GM19324 (cell line): ENCODE results near the gene NEUROD2.
"Not testable (repeated sequence)": the region's sequence is repeated elsewhere in the genome, so short reads cannot be mapped to it uniquely, and the experiment has no call there.

Experiments
- ATAC-seq: cut with Tn5 transposase; IDR thresholded peaks from one replicate; pipeline ENCODE4 v1.9.1; 2021; ENCODE audit warnings: mild to moderate bottlenecking, moderate library complexity; ENCODE audit not compliant: unreplicated experiment, low FRiP score

The NEUROD2 gene

DNA sequence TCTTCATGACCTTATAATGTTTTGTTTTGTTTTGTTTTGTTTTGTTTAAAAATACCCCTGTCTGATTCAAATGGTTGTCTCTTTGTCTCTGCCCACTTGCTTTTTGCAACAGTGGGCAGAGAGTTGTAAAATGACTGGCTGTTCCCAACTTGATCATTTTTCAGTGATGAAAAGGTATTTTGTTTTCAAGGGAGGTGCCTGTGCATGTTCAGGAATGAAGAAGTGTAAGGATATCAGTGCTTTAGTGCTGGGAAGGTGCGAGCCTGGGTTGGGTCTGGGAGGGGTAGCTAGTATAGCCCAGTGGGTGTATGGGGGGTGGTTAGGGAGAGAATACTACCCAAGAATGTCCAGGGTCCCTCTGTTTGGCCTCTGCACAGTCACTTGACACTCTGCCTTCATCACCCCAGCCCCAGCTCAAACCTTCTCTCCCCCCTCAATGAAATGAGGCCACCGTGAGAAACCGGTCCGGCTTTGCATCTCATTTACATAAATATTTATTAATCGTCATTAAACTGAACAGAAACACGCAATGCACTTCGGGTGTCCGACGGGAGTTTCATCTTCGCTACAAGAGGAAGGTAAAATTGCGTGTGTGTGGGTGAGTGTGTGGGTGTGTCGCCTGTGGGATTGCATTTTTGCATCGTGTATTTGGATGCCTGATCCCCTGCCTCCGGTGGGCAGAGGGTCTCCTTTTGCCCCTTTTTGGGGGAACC lies 4.3 kb downstream of the NEUROD2 start:
- ATAC-seq: no peak

DNA sequence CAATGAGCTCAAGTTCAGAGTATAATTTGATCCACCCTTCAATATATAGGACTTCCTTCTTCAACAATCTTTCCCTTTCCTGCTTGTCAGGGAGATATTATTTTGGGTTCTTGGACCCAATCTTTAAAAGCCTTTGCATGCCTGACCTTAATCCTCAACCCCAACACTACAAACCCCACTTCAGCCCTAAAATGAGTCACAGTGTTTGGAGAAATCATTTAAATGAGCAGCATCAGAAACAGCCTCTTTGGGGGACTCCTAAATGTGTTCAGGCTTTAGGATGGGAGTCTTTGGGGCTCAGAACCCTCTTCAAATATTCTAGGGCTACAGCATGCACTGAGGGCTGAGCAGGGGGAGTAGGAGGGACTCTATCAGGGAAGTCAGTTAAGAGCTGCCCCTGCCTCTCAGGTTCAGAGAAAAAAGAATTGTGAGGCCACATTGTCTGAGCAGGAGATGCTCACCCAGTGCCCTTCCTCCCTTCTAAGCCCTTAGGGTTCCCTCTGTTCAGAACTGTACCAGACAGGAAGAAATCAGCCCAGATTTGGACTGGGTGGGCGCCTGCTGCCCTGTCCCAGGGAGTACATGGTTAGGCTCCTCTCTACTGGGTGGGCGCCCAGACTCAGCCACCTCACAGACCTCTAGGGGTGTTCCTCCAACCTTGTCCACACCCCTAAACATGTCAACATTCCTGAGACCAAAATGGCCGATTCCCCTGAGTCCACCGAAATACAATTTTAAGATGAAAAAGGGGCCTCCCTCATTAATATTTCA lies 5.0 kb downstream of the NEUROD2 start:
- no peak for ATAC-seq

DNA sequence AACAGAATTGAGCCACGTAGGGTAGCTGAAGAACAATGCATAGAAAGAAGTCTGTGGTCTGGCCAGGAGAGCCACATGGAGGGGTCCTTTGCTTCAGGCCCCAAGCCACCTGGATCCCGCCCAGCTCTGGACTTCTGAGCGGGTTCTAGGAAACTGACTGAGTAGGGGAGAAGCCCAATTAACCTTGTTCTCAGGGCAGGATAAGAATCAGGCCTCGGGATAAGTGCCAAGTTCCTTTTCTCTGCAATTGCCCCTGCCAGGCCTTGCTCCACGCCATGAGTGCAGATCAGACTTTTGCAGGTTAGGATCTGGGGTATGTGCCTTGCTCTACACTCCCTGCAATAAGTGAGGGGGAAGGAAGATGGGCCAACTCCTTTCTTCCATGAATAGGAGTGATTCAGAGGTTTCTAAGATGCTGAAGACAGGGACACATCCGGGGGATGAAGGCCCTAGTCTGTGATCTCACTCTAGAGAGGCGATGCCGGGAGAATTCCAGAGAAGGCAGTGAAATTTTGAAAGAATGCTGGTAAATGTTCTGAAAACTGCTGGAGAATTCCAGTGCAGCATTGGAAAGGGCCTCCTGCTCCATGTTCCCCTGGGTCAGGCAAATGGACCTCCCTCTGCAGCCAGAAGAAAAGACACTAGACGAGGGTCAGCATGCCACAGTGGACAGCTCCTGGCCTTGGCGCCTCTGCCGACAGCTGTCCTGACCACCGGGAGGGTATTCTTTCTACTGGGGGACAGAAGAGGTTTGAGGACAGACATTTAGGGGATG lies 5.8 kb downstream of the NEUROD2 start:
- ATAC-seq: no peak

DNA sequence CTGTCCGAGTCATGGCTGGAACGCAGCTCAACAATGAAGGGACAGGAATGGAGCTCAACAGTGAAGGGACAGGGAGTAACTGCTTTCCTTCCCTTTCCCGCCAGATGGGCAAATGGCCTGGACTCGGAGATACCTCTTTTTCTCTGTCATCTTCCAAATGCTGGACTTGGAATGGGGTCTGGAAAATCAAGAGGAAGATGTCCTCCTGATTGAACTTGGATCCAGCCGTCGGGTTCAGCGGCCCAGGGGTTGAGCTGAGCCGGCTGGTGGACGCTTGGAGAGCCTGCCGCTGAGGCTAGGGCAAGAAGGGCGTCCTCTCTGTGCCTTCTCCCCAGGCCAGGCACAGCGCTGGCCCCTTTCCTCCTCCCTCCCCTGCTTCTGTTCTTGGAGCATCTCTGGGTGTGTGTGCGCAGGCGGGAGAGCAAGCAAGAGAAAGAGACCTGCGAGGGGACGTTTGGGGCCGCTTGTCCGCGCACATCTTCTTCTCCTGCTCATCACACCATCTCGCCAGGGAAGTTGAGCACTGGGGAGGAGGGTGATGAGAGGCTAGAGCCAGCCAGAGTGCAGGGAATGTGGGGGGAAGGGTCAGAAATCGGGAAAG lies 6.6 kb downstream of the NEUROD2 start:
- no peak for ATAC-seq

DNA sequence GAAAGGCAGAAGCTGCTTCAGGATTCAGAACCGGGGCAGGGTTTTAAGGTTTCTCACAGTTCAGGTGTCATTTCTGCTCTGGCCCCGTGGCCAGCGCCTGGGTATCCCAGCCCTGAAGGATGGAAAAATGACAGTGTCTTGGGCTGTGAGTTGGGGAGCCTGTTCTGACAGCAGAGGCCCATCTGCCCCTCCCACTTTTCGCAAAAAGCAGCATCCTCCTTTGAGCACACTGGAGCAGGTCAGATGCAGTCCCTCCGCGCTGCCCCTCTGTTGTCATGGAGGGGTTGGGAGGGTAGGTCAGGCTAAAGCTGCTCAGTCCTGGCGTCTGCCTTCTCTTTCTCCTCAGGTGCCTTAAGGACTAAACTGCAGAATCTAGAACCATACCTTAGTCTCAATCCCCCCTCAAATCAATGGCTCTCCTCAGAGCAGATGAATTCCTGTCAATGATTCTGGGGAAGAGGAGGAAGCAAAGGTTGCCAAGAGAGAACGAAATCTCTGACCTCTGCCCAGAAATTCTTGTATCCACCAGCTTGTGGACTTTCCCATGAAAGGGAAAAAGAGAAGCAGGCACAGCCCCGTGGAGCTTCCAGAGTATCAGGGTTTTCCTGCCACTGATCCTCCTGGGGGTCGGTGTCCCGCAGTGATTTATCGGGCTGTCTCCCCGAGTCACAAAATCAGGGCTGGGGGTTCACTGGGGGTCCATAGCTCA lies 7.3 kb downstream of the NEUROD2 start:
- ATAC-seq: no peak

DNA sequence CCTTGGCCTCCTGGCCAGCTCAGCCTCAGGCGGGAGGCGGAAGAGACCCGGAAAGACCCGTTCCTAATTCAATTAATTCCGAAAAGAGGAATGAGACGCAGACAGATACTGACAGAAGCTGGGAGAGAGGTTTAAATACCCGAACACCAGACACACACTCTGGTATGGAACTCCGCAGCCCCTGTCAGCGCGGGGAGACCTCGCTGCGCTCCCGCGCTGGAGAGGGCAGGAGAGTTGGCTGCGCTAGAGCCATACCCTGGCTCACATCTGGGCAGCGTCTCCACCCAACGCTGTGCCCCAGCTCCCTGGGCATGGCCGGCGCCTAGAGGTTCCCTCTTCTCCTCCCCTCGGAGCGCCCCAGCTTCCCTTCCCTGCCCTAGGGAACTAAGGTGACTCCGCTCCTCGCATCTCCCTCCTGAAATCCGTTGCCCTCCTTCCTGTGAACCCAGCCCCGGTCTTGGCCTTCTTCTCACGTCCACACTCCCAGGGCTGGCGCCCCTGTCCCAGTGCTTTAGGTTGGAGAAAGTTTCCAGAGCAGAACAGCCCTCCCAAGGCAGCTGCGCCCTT lies 8.0 kb downstream of the NEUROD2 start:
- no peak for ATAC-seq

DNA sequence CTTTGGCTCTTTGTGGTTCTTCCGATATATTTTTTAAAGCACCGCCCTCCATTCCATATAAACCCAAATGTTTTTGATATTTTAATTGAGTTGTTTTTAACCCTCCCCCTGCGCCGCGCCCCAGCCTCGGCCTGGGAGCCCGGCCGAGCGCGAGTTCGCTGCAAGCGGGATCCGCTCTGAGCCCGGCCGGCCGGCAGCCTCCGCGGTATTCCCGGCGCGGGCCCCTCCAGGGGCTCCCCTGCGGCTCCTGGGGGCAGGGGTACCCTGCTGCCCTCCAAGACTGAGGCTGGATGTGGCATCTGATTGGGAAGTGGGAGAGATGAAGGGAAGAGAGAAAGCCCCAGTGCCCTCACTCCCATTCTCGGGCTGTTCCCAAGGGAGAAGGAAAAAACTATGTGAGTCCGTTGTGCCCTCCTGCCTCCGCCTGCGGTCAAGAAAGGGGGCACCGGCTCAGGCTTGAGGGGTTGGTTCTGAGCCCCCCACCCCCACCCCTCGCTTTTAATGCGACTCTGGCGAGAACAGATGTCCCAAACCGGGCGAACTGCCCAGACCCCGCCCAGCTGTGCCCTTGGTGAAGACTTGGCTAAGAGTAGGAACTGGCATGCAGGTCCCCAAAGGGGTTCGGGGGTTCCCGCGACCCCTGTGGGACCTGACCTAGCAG lies 8.6 kb downstream of the NEUROD2 start:
- ATAC-seq: no peak

DNA sequence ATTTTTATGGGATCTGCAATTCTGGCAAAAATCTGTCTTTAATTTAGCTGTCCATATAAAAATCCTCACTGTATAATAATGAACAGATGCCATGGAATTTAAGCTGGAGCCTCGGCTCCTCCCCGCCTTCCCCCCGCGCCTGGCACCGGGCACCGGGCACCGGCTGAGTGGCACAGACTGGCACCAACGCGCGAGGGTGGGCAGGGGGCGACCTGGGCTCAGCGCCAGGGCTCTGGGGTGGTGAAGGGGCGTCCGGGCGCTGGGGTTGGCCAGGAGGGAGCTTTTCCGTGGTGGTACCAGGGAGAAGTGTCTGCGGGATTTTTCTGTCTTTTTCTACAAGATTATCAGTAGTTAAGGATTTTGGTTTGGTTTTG lies 9.1 kb downstream of the NEUROD2 start:
- no peak for ATAC-seq

DNA sequence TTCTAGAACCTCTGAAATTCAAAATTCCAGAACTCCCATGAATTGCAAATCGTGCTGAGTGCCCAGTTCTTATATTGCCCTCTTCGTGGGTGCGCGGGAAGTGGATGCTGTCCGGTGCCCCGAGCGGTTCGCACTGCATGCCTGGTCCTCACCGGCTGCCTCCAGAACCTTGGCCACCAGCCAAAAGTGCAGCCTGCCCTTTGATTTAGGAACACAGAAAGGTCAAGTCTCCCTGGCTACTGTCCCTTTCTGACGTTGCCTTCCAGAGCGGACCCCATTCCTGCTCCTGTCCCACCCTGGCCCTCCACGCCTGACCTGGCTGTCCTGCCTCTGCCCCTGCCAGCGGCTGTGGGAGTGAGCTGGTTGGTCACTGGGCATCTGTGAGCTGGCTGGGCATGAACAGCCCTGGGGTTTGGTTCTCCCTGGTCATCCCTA lies 9.7 kb downstream of the NEUROD2 start:
- ATAC-seq: no peak

DNA sequence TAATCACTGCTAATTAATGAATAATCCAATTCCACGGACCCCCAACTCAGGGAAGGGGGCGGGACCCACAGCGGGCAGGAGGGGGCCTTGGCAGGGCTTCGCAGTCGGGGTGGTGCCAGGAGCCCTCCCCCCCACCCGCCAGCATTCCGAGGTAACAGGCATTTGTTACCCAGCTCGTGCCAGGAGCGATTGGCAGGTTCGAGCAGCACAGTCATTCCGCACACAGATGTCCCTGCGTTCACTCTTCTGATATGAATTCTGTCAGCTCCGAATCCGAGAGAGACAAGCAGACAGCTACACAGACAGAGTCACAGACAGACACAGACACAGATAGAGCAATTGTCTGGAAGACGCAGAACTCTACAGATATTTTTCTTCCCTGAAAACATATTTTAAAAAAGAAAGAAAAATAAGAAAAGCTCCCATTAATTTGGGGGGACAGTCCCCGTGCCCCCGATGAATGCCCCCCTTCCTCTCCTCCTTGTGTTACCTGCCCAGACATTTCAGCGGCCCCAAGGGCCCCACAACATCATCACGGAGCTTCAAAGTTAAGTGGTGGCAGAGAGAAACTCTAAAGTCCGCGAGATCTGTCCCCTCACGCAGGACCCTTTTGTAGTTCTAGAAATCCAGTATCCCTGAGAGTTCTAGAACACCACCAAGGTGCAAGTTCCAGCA lies 10.2 kb downstream of the NEUROD2 start:
- ATAC-seq: no peak

DNA sequence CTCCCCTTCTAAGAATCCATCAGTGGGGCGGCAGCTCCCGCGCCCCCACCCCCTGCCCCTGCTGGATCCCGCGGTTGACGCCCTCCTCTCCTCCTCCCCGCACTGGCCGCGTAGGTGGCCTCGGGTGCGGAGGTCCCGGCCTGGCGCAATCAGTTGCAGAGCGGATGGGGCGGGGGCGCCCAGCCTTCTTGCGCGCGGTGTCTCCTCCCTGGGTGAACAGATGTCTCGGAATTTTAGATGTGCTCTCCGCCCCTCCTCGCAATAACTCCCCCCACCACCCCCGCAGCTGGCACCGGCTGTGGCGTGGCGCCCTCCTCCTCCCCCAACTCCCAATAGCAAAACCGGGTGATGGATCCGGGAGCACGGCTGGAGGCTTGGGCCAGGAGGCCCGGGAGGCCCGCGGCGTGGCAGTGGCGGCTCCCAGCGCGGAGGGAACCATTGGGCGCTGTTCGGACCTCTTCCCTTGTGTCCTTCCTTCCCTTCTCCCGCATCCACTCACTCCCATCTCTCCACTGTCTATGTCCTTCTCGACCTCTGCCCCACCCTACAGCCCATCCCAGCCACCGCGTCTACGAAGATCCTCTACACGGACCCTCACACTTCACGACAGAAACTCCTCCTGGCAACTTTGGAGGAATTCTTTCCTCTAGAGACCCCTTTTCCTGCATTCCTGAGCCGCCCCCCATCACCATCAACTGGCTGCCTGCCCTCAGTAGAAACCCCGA lies 11.0 kb downstream of the NEUROD2 start:
- no peak for ATAC-seq

DNA sequence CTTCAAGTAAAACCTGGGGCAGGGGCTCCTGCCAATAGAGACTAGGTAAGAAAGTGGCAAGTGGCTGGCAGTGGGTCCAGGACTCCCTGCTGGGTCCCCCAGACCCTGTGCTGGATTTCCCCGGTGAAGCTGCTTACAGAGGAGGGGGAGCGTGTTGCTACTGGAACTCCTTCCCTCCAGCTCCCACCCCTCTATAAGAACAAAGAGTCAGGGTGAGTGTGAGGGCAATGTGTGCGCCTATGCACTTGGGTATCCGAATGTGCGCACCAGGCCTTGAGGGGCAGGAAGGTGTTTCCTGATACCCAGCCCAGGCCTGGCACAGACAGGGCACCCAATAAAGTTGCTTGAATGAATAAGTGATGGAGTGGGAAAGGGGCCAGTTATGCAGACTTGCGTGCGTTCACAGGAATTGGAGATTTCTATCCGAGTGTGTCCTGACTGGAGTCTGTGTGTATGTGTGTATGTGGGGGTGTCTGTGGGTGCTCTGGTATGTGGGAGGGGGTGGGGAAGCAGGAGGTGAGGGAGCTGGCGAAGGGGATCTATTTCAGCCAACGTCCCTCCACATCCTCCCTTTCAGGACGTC lies 11.7 kb downstream of the NEUROD2 start:
- ATAC-seq: no peak

DNA sequence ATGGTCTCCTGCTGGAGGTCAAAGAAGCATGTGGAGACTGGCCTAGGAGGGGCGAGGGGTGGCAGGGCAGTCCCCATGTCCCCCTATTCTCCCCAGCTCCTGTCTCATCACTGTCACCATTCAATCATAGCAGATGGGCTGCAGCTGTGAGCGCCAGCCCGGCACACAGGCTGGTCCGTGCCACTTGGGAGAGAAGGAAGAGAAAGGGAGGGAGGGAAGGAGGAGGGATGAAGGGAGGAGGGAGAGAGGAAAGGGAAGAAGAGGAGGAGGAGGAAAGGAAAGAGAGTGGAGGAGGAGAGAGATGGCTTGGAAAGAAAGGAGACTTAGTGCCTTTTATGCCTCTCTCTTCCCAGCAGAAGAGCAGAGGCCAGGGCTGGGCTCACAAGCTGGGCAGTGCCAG lies 12.4 kb downstream of the NEUROD2 start:
- ATAC-seq: no peak

DNA sequence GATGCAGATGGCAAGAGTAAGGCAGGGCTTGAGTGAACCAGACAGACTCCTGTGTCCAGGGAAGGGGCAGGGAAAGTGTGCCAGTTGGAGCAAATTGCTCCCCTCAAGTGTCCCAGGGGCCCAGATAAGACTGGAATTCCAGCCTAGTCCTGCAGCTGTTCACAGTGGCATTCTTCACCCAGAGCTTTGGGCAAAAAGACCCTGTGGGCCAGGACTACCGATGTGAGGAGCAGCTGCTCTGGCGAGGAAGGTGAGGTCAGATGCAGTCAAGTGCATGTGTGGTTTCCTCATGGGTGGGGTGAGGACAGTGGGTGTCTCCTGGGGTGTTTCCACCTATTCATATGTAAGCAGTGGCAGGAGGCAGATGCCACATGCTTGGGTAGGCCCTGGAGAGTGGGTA lies 14.3 kb downstream of the NEUROD2 start:
- ATAC-seq: no peak

DNA sequence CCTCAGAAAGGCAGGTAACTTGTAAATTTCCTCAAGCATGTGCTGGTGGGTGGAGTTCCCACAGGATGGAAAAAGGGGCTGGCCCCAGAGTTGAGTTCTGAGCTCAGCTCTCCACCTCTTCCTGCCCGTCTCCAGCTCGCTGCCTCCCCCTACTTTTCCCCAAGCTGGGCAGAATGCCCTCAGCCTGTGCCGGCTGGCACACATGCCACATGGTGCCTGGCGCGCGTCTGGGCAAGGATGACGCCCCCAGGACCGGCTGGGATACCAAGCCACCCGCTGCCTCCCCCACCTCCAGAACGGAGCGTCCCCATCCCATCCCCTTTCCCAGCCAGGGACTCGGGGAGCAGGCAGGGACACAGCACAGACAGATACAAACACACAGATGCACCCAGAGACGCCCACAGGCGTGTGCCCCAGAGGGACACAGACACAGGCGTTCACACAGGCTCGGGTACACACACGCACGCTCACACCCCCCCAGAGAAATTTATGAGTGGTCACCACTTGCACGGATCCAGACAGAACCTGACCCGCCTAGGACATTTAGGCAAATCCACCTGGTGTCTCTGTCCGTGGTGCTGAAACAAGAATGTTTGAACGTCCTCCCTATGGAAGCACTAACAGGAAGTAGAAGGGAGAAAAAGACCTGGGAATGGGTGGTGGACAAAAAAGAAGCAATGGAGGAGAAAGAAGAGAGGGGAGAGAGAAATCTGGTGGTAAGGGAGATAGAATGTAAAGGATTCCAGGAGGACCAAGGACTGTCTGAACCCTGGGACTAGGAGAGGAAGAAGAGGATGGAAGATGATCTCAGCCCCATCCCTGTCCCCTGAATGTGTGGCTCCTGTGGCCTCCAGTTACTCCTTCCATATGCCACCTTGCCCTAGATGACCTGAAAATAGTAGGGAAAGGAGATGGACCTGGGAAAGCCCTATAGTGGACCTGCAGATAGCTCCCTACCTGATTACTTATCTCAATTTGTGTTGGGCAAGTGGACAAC lies 15.5 kb downstream of the NEUROD2 start:
- ATAC-seq: no peak

DNA sequence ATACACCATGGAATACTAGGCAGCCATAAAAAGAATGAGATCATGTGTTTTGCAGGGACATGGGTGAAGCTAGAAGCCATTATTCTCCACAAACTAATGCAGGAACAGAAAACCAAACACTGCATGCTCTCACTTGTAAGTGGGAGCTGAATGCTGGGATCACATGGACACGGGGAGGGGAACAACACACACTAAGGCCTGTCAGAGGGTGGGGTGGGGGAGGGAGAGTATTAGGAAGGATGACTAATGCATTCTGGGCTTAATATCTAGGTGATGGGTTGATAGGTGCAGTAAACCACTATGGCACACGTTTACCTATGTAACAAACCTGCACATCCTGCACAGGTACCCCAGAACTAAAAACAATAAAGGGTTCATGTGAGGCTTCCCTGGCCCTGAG lies 17.5 kb downstream of the NEUROD2 start:
- not testable (repeated sequence) for ATAC-seq

DNA sequence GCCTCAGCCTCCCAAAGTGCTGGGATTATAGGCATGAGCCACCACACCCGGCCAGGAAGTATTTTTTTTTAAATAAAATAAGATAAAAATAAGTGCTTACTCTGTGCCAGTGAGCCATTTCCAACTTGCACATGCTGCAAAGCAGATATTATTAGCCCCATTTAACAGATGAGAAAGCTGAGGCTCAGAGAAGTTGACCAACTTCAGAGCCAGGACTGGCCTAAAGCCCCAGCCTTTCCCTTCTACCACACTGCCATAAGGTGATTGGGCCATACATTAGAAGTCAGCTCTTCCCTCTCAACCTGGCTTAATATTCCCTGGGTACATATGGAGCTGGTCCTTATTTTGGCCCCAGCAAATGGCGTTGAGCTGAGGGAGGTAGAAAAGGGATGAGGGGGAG lies 25.1 kb downstream of the NEUROD2 start:
- ATAC-seq: no peak
